Endothelial cell of umbilical vein (primary cell): Measurements from ENCODE around the gene DAB1.

Experiments
- CTCF ChIP-seq, 2 donors: IDR thresholded peaks; 1 replicate in 1 of 2; 2 replicates in 1 of 2; pipeline ENCODE4 v1.5.1; 2011; ENCODE audit warnings: low read length in 2 of 2, mild to moderate bottlenecking in 2 of 2, moderate library complexity in 2 of 2, control low read depth in 1 of 2, inconsistent platforms in 1 of 2, low read depth in 1 of 2; ENCODE audit not compliant: insufficient read depth in 1 of 2; ENCODE audit errors: extremely low read depth in 1 of 2
- FOS ChIP-seq: IDR thresholded peaks from 2 replicates; pipeline ENCODE4 v1.6.1; 2011; ENCODE audit warnings: mild to moderate bottlenecking, low read length, moderate library complexity, borderline replicate concordance; ENCODE audit not compliant: insufficient read depth
- GATA2 ChIP-seq: IDR thresholded peaks from 2 replicates; pipeline ENCODE4 v1.7.0; 2011; ENCODE audit warnings: low read depth, mild to moderate bottlenecking, moderate library complexity, mixed read lengths, low read length; ENCODE audit not compliant: insufficient read length, insufficient read depth
- JUN ChIP-seq: IDR thresholded peaks from 2 replicates; pipeline ENCODE4 v1.6.1; 2011; ENCODE audit warnings: borderline replicate concordance, low read depth; ENCODE audit not compliant: insufficient read length, insufficient read depth
- POLR2AphosphoS5 ChIP-seq: IDR thresholded peaks from 2 replicates; pipeline ENCODE4 v1.6.1; 2012; ENCODE audit warnings: low read depth, mild to moderate bottlenecking, control low read depth, low read length, moderate library complexity; ENCODE audit not compliant: insufficient read depth
- TF ChIP-seq, protein P1 (sequence below): IDR thresholded peaks from 2 replicates; pipeline ENCODE4 v1.6.1; 2011; ENCODE audit not compliant: insufficient read depth, insufficient read length

- no peak for TF ChIP-seq POLR2AphosphoS5
- TF ChIP-seq GATA2 = no peak
- no peak for TF ChIP-seq CTCF (IDR thresholded peaks at IDR 0.05; ENCODE audit: extremely low read depth in 1 of 2, insufficient read depth in 1 of 2, low read depth in 1 of 2, low read length in 2 of 2)
- TF ChIP-seq, protein P1, sequence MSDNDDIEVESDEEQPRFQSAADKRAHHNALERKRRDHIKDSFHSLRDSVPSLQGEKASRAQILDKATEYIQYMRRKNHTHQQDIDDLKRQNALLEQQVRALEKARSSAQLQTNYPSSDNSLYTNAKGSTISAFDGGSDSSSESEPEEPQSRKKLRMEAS = no peak
- TF ChIP-seq FOS = no peak
- TF ChIP-seq JUN = no peak
Measured at GRCh38 chr1:57262472-57262871, 161.4 kb downstream of the DAB1 start.
